ENCODE measurements around the gene CDKN2B-AS1. TPM values are rescaled to one million over a fixed set of nuclear protein-coding genes. Genes with fewer than 3 reads are reported as not detected.
A peak's percentile ranks its signal among the peaks of the same experiment; 100 is the strongest.

The CDKN2B-AS1 gene
- total RNA-seq, 1 experiment from 2014 or later, result not detected

GRCh38 chr9:21974343-21974721 lies 20.3 kb upstream of the CDKN2B-AS1 start:
- Histone ChIP-seq H3K14ac (ENCODE audit: insufficient read depth, low read length) (no peak overlapping the region), H3T11ph (ENCODE audit: low read length) (no peak overlapping the region), H3K27ac (ENCODE audit: insufficient read length, low read depth, low read length) (no peak overlapping the region), H2AK5ac (ENCODE audit: insufficient read length, low read length) (no peak overlapping the region), H3K56ac (ENCODE audit: insufficient read length, low read depth, low read length) (no peak overlapping the region), H3K4me2 (ENCODE audit: insufficient read depth, insufficient read length, low read length) (peak overlapping the region; percentile 69), H3K9ac (ENCODE audit: extremely low read depth, insufficient read length, low read length) (no peak overlapping the region), H4K20me1 (ENCODE audit: control insufficient read depth, insufficient read depth, insufficient read length) (no peaks in the 10 kb centered on the region), H3K23ac (ENCODE audit: insufficient read length, low read depth, low read length) (no peak overlapping the region), H3K79me1 (ENCODE audit: insufficient read depth, low read depth, low read length, poor library complexity, severe bottlenecking) (no peaks in the 10 kb centered on the region), H2AFZ (ENCODE audit: low read length) (no peak overlapping the region), H4K5ac (ENCODE audit: insufficient read length, low read depth, low read length) (no peak overlapping the region), H2BK5ac (ENCODE audit: insufficient read length, low read length) (no peak overlapping the region), H2BK15ac (ENCODE audit: low read depth, low read length) (no peak overlapping the region), H3K27me3 (ENCODE audit: insufficient read depth, low read length) (peaks cover 75% of the 10 kb centered on the region), H3K23me2 (ENCODE audit: insufficient read length, low read depth, low read length, poor library complexity, severe bottlenecking) (peaks cover 6% of the 10 kb centered on the region), H3K4me1 (ENCODE audit: insufficient read depth, low read length) (no peaks in the 10 kb centered on the region), H3K4ac (ENCODE audit: low read depth, low read length) (no peak overlapping the region), H3K79me2 (ENCODE audit: insufficient read depth, low read length) (no peaks in the 10 kb centered on the region), H4K91ac (ENCODE audit: insufficient read length, low read depth, low read length) (no peak overlapping the region), H3K9me3 (ENCODE audit: control insufficient read depth, low read depth, low read length) (no peaks in the 10 kb centered on the region), H2BK20ac (ENCODE audit: low read depth, low read length, poor library complexity, severe bottlenecking) (no peak overlapping the region), H4K8ac (replicated peaks; ENCODE audit: insufficient read length, low read depth, low read length) (no peak overlapping the region), H2BK12ac (ENCODE audit: insufficient read length, low read depth, low read length) (no peak overlapping the region), H3K18ac (ENCODE audit: insufficient read length, low read depth, low read length) (no peak overlapping the region), H2BK120ac (ENCODE audit: low read depth, low read length, poor library complexity, severe bottlenecking) (no peak overlapping the region)
- peaks cover 0 to 3% (median 0%) of the 10 kb centered on the region in 3 experiments; a peak in 2 of 7 replicates for H3K36me3 Mint-ChIP-seq (ENCODE audit: insufficient read depth in 1 of 3, low read depth in 3 of 3)
- peaks cover 99% of the 10 kb centered on the region for H3K27me3 Mint-ChIP-seq (ENCODE audit: low read depth)
- H3K4me1 Mint-ChIP-seq, result peaks cover 24 to 28% of the 10 kb centered on the region in 2 experiments
- peaks cover 3 to 15% of the 10 kb centered on the region in 2 experiments for H3K9me3 Mint-ChIP-seq
- no peak for DNase-seq
- no peak for TF ChIP-seq CTCF (conservative IDR thresholded peaks at IDR 0.05)
- peak overlapping the region; percentile 63 to 86 for H3K4me3 Mint-ChIP-seq
- no CpG with 5 or more reads among the region's 21 CpGs for WGBS (ENCODE audit: extremely low coverage, insufficient read length, low lambda C conversion rate)
- H3K27ac Mint-ChIP-seq, result peak overlapping the region in 1 of 3 experiments; percentile 0; a peak in 1 of 7 replicates

Data from H9 (cell line).